Loucy (cell line): ENCODE results near the gene CARD8.

ENCODE experiments used
- H2AFZ ChIP-seq: fragments of 200-600 bp; sonication (generic); 2 replicates; pipeline ENCODE4 v1.6.0; 2016; ENCODE audit warnings: antibody characterized with exemption, mild to moderate bottlenecking, low read length, moderate library complexity
- H3F3A ChIP-seq: fragments of 200-600 bp; 2 replicates; pipeline ENCODE4 v1.6.0; 2016; ENCODE audit warnings: antibody characterized with exemption, low read depth, mild to moderate bottlenecking
- H3K27me3 ChIP-seq: fragments of 200-600 bp; sonication (generic); 2 replicates; pipeline ENCODE4 v1.6.1; 2014; ENCODE audit warnings: low read length, mild to moderate bottlenecking; ENCODE audit not compliant: insufficient read depth, poor library complexity, severe bottlenecking
- H3K36me3 ChIP-seq: fragments of 200-600 bp; sonication (generic); 2 replicates; pipeline ENCODE4 v1.6.1; 2016; ENCODE audit warnings: low read length; ENCODE audit not compliant: insufficient read depth
- H3K4me1 ChIP-seq: fragments of 200-600 bp; sonication (generic); 2 replicates; pipeline ENCODE4 v1.5.1; 2014; ENCODE audit warnings: low read length, mild to moderate bottlenecking; ENCODE audit not compliant: insufficient read depth, poor library complexity, severe bottlenecking
- H3K4me2 ChIP-seq: fragments of 200-600 bp; sonication (generic); 2 replicates; pipeline ENCODE4 v1.6.0; 2014; ENCODE audit warnings: antibody characterized with exemption, low read length, low read depth, mild to moderate bottlenecking; ENCODE audit not compliant: poor library complexity, severe bottlenecking
- H3K4me3 ChIP-seq: fragments of 200-600 bp; sonication (generic); 2 replicates; pipeline ENCODE4 v1.5.1; 2014; ENCODE audit warnings: low read length, mild to moderate bottlenecking, mixed read lengths; ENCODE audit not compliant: poor library complexity, severe bottlenecking
- H3K79me2 ChIP-seq: fragments of 200-600 bp; sonication (generic); 2 replicates; pipeline ENCODE4 v1.6.1; 2014; ENCODE audit warnings: low read length; ENCODE audit not compliant: insufficient read depth
- H3K9ac ChIP-seq: fragments of 200-600 bp; sonication (generic); 2 replicates; pipeline ENCODE4 v1.6.0; 2014; ENCODE audit warnings: mild to moderate bottlenecking, low read depth, low read length, moderate library complexity; ENCODE audit not compliant: poor library complexity, severe bottlenecking
- H3K9me2 ChIP-seq: fragments of 200-600 bp; sonication (generic); replicated peaks from 2 replicates; pipeline ENCODE4 v1.6.1; 2016; ENCODE audit warnings: low read depth, low read length, mixed read lengths
- H3K9me3 ChIP-seq: fragments of 200-600 bp; sonication (generic); 2 replicates; pipeline ENCODE4 v1.6.1; 2014; ENCODE audit warnings: mild to moderate bottlenecking, antibody characterized with exemption, low read length, low read depth; ENCODE audit not compliant: insufficient read depth
- H4K20me1 ChIP-seq: fragments of 200-600 bp; sonication (generic); 2 replicates; pipeline ENCODE4 v1.6.0; 2014; ENCODE audit warnings: antibody characterized with exemption, low read length, mild to moderate bottlenecking; ENCODE audit not compliant: insufficient read depth, poor library complexity, severe bottlenecking
- CTCF ChIP-seq: fragments of 200-600 bp; sonication (generic); conservative IDR thresholded peaks from 2 replicates; pipeline ENCODE4 v1.5.1; 2014; ENCODE audit warnings: mild to moderate bottlenecking, antibody characterized with exemption, low read length
- EZH2phosphoT487 ChIP-seq: fragments of 200-600 bp; IDR thresholded peaks from 2 replicates; pipeline ENCODE4 v1.6.1; 2018; ENCODE audit warnings: antibody characterized with exemption, mild to moderate bottlenecking, moderate library complexity, borderline replicate concordance

Gene CARD8

GRCh38 chr19:48190885-48191284 is 64.8 kb downstream of the CARD8 start:
- Histone ChIP-seq H4K20me1 (no peaks in the 10 kb centered on the region), H3K4me1 (no peaks in the 10 kb centered on the region), H3K36me3 (no peaks in the 10 kb centered on the region), H3K9ac (no peak overlapping the region), H3F3A (no peaks in the 10 kb centered on the region), H3K4me2 (no peak overlapping the region), H3K4me3 (no peak overlapping the region), H2AFZ (no peak overlapping the region), H3K9me2 (no peaks in the 10 kb centered on the region), H3K27me3 (no peaks in the 10 kb centered on the region), H3K9me3 (no peaks in the 10 kb centered on the region), H3K79me2 (no peaks in the 10 kb centered on the region)
- no peak for TF ChIP-seq EZH2phosphoT487
- no peak for TF ChIP-seq CTCF

DNA sequence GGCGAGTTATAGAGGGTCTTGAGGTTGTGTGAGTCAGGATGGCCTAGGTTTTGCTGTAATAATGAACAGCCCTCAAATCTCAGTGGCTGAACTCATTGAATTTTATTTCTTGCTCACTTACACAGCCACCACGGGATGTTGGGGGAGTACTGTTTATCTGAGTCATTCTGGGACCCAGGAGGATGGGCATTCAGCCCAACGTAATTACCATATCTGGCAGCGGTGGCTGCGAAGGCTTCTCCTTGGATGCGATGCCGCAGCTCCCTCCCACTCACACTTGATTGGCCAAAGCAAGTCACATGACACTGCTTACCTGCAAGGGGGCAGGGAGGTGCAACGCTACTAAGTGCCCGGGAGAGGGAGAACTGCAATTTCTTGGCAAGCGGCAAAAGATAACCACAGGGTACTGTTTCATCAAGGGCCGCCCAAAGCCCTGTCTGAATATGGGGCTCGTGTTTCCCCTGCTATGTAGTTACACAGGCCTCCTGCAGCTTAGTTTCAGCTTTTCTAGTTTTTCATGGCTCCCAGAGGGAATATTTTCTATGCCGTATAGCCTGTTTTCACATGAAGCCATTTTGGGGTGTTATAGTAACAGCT is 65.3 kb downstream of the CARD8 start:
- Histone ChIP-seq H3K9me2 (no peaks in the 10 kb centered on the region), H3K36me3 (no peaks in the 10 kb centered on the region), H3K4me1 (no peaks in the 10 kb centered on the region), H3K4me3 (no peak overlapping the region), H3K9ac (no peak overlapping the region), H4K20me1 (no peaks in the 10 kb centered on the region), H3F3A (no peaks in the 10 kb centered on the region), H3K27me3 (no peaks in the 10 kb centered on the region), H3K4me2 (no peak overlapping the region), H2AFZ (no peak overlapping the region), H3K79me2 (no peaks in the 10 kb centered on the region), H3K9me3 (no peaks in the 10 kb centered on the region)
- TF ChIP-seq EZH2phosphoT487 (no peak), CTCF (no peak)

GRCh38 chr19:48186541-48186991 is 69.1 kb downstream of the CARD8 start:
- Histone ChIP-seq H3K4me3 (no peak overlapping the region), H3K9me3 (peaks cover 1% of the 10 kb centered on the region; the same call in 1 of the 2 replicates), H3K4me1 (no peaks in the 10 kb centered on the region), H4K20me1 (no peaks in the 10 kb centered on the region), H3K36me3 (no peaks in the 10 kb centered on the region), H3K27me3 (no peaks in the 10 kb centered on the region), H3K4me2 (no peak overlapping the region), H3F3A (no peaks in the 10 kb centered on the region), H3K9me2 (no peaks in the 10 kb centered on the region), H3K9ac (no peak overlapping the region), H2AFZ (no peak overlapping the region), H3K79me2 (no peaks in the 10 kb centered on the region)
- no peak for TF ChIP-seq CTCF
- TF ChIP-seq EZH2phosphoT487, result no peak
